ENCODE measurements around the gene CTTNBP2NL. TPM values are rescaled to one million over a fixed set of nuclear protein-coding genes. Genes with fewer than 3 reads are reported as not detected.

CTTNBP2NL gene
- total and polyA plus RNA-seq, 2 of the 4 experiments (the other 2 are of a cell fraction): 12.4 to 22.0 TPM

- Histone ChIP-seq H2BK15ac (ENCODE audit: low read depth, low read length) (no peak overlapping the region), H3K4me2 (ENCODE audit: low read depth, low read length) (no peak overlapping the region), H3K4me3 (ENCODE audit: insufficient read depth, low read depth, low read length) (no peak overlapping the region), H2AK9ac (replicated peaks; ENCODE audit: low read depth, low read length, poor library complexity) (no peak overlapping the region), H3K27ac (ENCODE audit: insufficient read depth, low read length) (no peak overlapping the region), H2BK5ac (ENCODE audit: low read depth, low read length, poor library complexity, severe bottlenecking) (no peak overlapping the region), H3K4me1 (ENCODE audit: control insufficient read depth, insufficient read depth, low read length) (peaks cover 2% of the 10 kb centered on the region; the same call in 1 of the 2 replicates), H3K18ac (ENCODE audit: low read depth, low read length) (no peak overlapping the region), H3K56ac (ENCODE audit: extremely low read depth, insufficient read depth, low read length) (no peak overlapping the region), H3K27me3 (ENCODE audit: control insufficient read depth, insufficient read depth, low read length) (peaks cover 15% of the 10 kb centered on the region), H3K9ac (ENCODE audit: low read depth, low read length) (no peak overlapping the region), H2AFZ (replicated peaks; ENCODE audit: low read length, poor library complexity) (no peak overlapping the region), H3K14ac (replicated peaks; ENCODE audit: low read depth, low read length) (no peak overlapping the region), H2AK5ac (ENCODE audit: low read depth, low read length) (no peak overlapping the region), H2BK20ac (ENCODE audit: low read depth, low read length) (no peak overlapping the region), H3K4ac (ENCODE audit: low read depth, low read length) (no peak overlapping the region), H3K36me3 (ENCODE audit: control insufficient read depth, insufficient read depth, low read length) (no peaks in the 10 kb centered on the region), H4K20me1 (ENCODE audit: insufficient read depth, low read length) (no peaks in the 10 kb centered on the region), H3K79me1 (ENCODE audit: low read depth in 1 of 2, low read length in 2 of 2) (peaks cover 0 to 11% of the 10 kb centered on the region in 2 experiments; a peak in 2 of 4 replicates), H2BK120ac (ENCODE audit: low read depth, low read length) (no peak overlapping the region), H3K9me3 (ENCODE audit: control insufficient read depth, insufficient read depth, low read length) (no peaks in the 10 kb centered on the region), H4K91ac (ENCODE audit: insufficient read depth, low read depth, low read length) (no peak overlapping the region), H4K5ac (ENCODE audit: low read depth, low read length) (no peak overlapping the region), H3K23ac (ENCODE audit: low read depth, low read length) (no peak overlapping the region), H4K8ac (ENCODE audit: low read depth in 2 of 2, low read length in 2 of 2) (no peak overlapping the region), H3K9me1 (ENCODE audit: insufficient read depth, low read length) (no peaks in the 10 kb centered on the region)
- intact Hi-C loops (cut with micrococcal nuclease): no loop called here
- POLR2A ChIA-PET (ENCODE audit: unreplicated experiment): no interaction called here
- ATAC-seq (ENCODE audit: low read depth) (no peak), DNase-seq (no peak)
- 100% methylated on average over 1 of the region's 3 CpGs; no CpG with 5 or more reads in 1 of the 2 experiments for WGBS, 2 experiments (ENCODE audit: extremely low coverage in 2 of 2, insufficient read length in 1 of 2)
- TF ChIP-seq MXI1 (IDR thresholded peaks at IDR 0.05; ENCODE audit: borderline replicate concordance, low read depth, low read length) (no peak), FOS (IDR thresholded peaks at IDR 0.05; ENCODE audit: low read depth, low read length) (no peak), RAD21 (IDR thresholded peaks at IDR 0.05; ENCODE audit: low read length) (no peak), BHLHE40 (IDR thresholded peaks at IDR 0.05; ENCODE audit: low read depth, low read length) (no peak), SMC3 (IDR thresholded peaks at IDR 0.05; ENCODE audit: low read depth, low read length) (no peak), RFX5 (IDR thresholded peaks at IDR 0.05; ENCODE audit: low read depth, low read length) (no peak), CHD1 (IDR thresholded peaks at IDR 0.05; ENCODE audit: low read depth, low read length) (no peak), NFE2L2 (IDR thresholded peaks at IDR 0.05; ENCODE audit: low read depth, low read length) (no peak), MAZ (IDR thresholded peaks at IDR 0.05; ENCODE audit: borderline replicate concordance, low read depth, low read length) (no peak), CEBPB (IDR thresholded peaks at IDR 0.05; ENCODE audit: low read depth, low read length) (no peak), RCOR1 (IDR thresholded peaks at IDR 0.05; ENCODE audit: insufficient replicate concordance, low read length) (no peak)
- CTCF ChIA-PET: no interaction called here
- no TSS peak for BruUV-seq (replicated peaks)
- dilution Hi-C loops (cut with HindIII; ENCODE audit: low sequenced_read_pairs, unreplicated experiment): no loop called here
- in situ Hi-C loops (cut with MboI; ENCODE audit: low sequenced_read_pairs): no loop called here
Observed at GRCh38 chr1:112387807-112388206, 8.2 kb upstream of the CTTNBP2NL start.
